HL-60 (cell line): ENCODE measurements around the gene DAAM2.

Experiments
- POLR2AphosphoS5 ChIP-seq: IDR thresholded peaks from 2 replicates; pipeline ENCODE4 v1.6.1; 2012; ENCODE audit warnings: low read depth
- TF ChIP-seq, protein P1 (sequence below): IDR thresholded peaks from one replicate; pipeline ENCODE4 v1.5.1; 2011; ENCODE audit warnings: low read length, control low read depth, inconsistent platforms; ENCODE audit not compliant: insufficient read depth

DNA sequence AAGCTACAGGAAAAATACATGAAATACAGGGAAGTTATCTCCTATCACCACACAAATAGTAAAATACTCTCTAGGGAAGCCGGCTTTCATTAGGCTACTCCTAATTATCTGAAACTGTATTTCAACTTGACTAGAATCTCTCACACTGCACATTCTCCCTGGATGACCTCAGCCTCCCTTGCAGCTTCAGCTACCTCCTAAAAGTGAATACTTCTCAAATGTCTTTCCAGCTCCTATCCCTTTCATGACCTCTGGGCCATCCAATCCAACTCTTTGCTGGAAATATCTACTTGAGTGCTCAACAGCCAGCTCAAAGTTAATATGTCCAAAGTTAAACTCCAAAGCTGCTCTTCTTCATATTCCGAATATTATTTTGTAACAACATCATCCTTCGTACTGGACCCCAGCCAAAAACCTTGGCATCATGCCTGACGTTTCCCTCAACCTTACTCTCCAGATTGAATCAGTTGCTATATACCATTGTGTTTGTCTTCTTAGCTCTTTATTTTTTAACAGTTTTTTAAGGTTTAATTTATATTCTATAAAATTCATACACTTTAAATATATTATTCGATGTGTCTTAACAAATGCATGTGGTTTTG lies 37.6 kb upstream of the DAAM2 start:
- TF ChIP-seq, protein P1, sequence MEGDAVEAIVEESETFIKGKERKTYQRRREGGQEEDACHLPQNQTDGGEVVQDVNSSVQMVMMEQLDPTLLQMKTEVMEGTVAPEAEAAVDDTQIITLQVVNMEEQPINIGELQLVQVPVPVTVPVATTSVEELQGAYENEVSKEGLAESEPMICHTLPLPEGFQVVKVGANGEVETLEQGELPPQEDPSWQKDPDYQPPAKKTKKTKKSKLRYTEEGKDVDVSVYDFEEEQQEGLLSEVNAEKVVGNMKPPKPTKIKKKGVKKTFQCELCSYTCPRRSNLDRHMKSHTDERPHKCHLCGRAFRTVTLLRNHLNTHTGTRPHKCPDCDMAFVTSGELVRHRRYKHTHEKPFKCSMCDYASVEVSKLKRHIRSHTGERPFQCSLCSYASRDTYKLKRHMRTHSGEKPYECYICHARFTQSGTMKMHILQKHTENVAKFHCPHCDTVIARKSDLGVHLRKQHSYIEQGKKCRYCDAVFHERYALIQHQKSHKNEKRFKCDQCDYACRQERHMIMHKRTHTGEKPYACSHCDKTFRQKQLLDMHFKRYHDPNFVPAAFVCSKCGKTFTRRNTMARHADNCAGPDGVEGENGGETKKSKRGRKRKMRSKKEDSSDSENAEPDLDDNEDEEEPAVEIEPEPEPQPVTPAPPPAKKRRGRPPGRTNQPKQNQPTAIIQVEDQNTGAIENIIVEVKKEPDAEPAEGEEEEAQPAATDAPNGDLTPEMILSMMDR, result no peak
- no peak for TF ChIP-seq POLR2AphosphoS5
